Esophagus squamous epithelium (tissue), 4 donors: ENCODE measurements around the gene TFAP2A.

Experiments used
- CTCF ChIP-seq, 6 experiments: fragments of 450-650 bp in 4 of 6; fragments of 200-600 bp in 2 of 6; sonication (generic) in 2 of 6; IDR thresholded peaks; one replicate each; pipeline ENCODE4 v1.5.1; 2016 to 2019; ENCODE audit warnings: antibody characterized with exemption in 6 of 6, mild to moderate bottlenecking in 4 of 6, moderate library complexity in 4 of 6
- POLR2A ChIP-seq, 4 donors: fragments of 450-650 bp; IDR thresholded peaks; one replicate each; pipeline ENCODE4 v1.6.1; 2017; ENCODE audit warnings: antibody characterized with exemption in 4 of 4, mild to moderate bottlenecking in 4 of 4, moderate library complexity in 3 of 4

GRCh38 chr6:10441655-10442009 is 26.8 kb upstream of the TFAP2A start:
- TF ChIP-seq CTCF (IDR thresholded peaks at IDR 0.05), result no peak
- no peak for TF ChIP-seq POLR2A (IDR thresholded peaks at IDR 0.05)
